HEK293 (cell line): ENCODE data around the gene BEX4.

Source experiments
- EGR2 ChIP-seq: fragments of 450-650 bp; formaldehyde crosslinking; IDR thresholded peaks from 2 replicates; pipeline ENCODE4 v1.5.1; 2016; ENCODE audit warnings: low read depth, missing biosample characterization, missing genetic modification characterization
- HOXC10 ChIP-seq: sonication (generic); formaldehyde crosslinking; IDR thresholded peaks from 2 replicates; pipeline ENCODE4 v1.8.1; 2023; ENCODE audit warnings: mild to moderate bottlenecking, missing genetic modification reagents
- KLF9 ChIP-seq: fragments of 450-650 bp; formaldehyde crosslinking; IDR thresholded peaks from 2 replicates; pipeline ENCODE4 v1.5.1; 2016; ENCODE audit warnings: missing biosample characterization, missing genetic modification characterization, low read depth
- MZF1 ChIP-seq: fragments of 450-650 bp; formaldehyde crosslinking; IDR thresholded peaks from 2 replicates; pipeline ENCODE4 v1.5.1; 2017; ENCODE audit warnings: missing biosample characterization, missing genetic modification characterization, borderline replicate concordance
- SP2 ChIP-seq: fragments of 450-650 bp; formaldehyde crosslinking; IDR thresholded peaks from 2 replicates; pipeline ENCODE4 v1.5.1; 2016; ENCODE audit warnings: missing biosample characterization, missing genetic modification characterization
- SP3 ChIP-seq: fragments of 450-650 bp; formaldehyde crosslinking; IDR thresholded peaks from 2 replicates; pipeline ENCODE4 v1.5.1; 2016; ENCODE audit warnings: missing biosample characterization, missing genetic modification characterization
- ZBTB17 ChIP-seq: fragments of 450-650 bp; formaldehyde crosslinking; IDR thresholded peaks from 2 replicates; pipeline ENCODE4 v1.5.1; 2016; ENCODE audit warnings: missing biosample characterization, missing genetic modification characterization
- ZBTB21 ChIP-seq: fragments of 450-650 bp; formaldehyde crosslinking; IDR thresholded peaks from 2 replicates; pipeline ENCODE4 v1.5.1; 2017; ENCODE audit warnings: missing biosample characterization, missing genetic modification characterization
- ZFHX2 ChIP-seq: fragments of 450-650 bp; formaldehyde crosslinking; conservative IDR thresholded peaks from 2 replicates; pipeline ENCODE4 v1.5.1; 2016; ENCODE audit warnings: missing biosample characterization, missing genetic modification characterization
- ZIC2 ChIP-seq: fragments of 450-650 bp; formaldehyde crosslinking; IDR thresholded peaks from 2 replicates; pipeline ENCODE4 v1.5.1; 2016; ENCODE audit warnings: missing biosample characterization, missing genetic modification characterization
- ZNF138 ChIP-seq: fragments of 450-650 bp; formaldehyde crosslinking; IDR thresholded peaks from 2 replicates; pipeline ENCODE4 v1.5.1; 2016; ENCODE audit warnings: missing biosample characterization, missing genetic modification characterization, borderline replicate concordance
- ZNF169 ChIP-seq: fragments of 450-650 bp; formaldehyde crosslinking; IDR thresholded peaks from 2 replicates; pipeline ENCODE4 v1.5.1; 2016; ENCODE audit warnings: missing biosample characterization, missing genetic modification characterization
- ZNF394 ChIP-seq: fragments of 450-650 bp; formaldehyde crosslinking; IDR thresholded peaks from 2 replicates; pipeline ENCODE4 v1.5.1; 2016; ENCODE audit warnings: missing biosample characterization, missing genetic modification characterization, mild to moderate bottlenecking, moderate library complexity, borderline replicate concordance
- ZNF433 ChIP-seq: fragments of 450-650 bp; formaldehyde crosslinking; IDR thresholded peaks from 2 replicates; pipeline ENCODE4 v1.5.1; 2016; ENCODE audit warnings: missing biosample characterization, missing genetic modification characterization, low read depth
- ZNF514 ChIP-seq: fragments of 450-650 bp; formaldehyde crosslinking; IDR thresholded peaks from 2 replicates; pipeline ENCODE4 v1.5.1; 2016; ENCODE audit warnings: missing biosample characterization, missing genetic modification characterization
- ZNF558 ChIP-seq: fragments of 450-650 bp; formaldehyde crosslinking; IDR thresholded peaks from 2 replicates; pipeline ENCODE4 v1.5.1; 2016; ENCODE audit warnings: missing biosample characterization, missing genetic modification characterization
- ZNF560 ChIP-seq: fragments of 450-650 bp; formaldehyde crosslinking; IDR thresholded peaks from 2 replicates; pipeline ENCODE4 v1.5.1; 2017; ENCODE audit warnings: missing biosample characterization, missing genetic modification characterization, borderline replicate concordance
- ZNF561 ChIP-seq: fragments of 450-650 bp; IDR thresholded peaks from 2 replicates; pipeline ENCODE4 v1.5.1; 2018; ENCODE audit warnings: missing biosample characterization, missing genetic modification characterization, borderline replicate concordance
- ZNF600 ChIP-seq: fragments of 450-650 bp; formaldehyde crosslinking; IDR thresholded peaks from 2 replicates; pipeline ENCODE4 v1.5.1; 2016; ENCODE audit warnings: missing biosample characterization, missing genetic modification characterization
- ZNF626 ChIP-seq: fragments of 450-650 bp; sonication (Bioruptor Pico); formaldehyde crosslinking; IDR thresholded peaks from 2 replicates; pipeline ENCODE4 v1.5.1; 2018; ENCODE audit warnings: missing biosample characterization, missing genetic modification characterization, inconsistent platforms
- ZNF664 ChIP-seq: fragments of 450-650 bp; formaldehyde crosslinking; IDR thresholded peaks from 2 replicates; pipeline ENCODE4 v1.5.1; 2016; ENCODE audit warnings: missing biosample characterization, missing genetic modification characterization
- TF ChIP-seq, protein P1 (sequence below): fragments of 450-650 bp; formaldehyde crosslinking; IDR thresholded peaks from 2 replicates; pipeline ENCODE4 v1.5.1; 2016; ENCODE audit warnings: missing biosample characterization, missing genetic modification characterization
- TF ChIP-seq, protein P2 (sequence below): fragments of 450-650 bp; formaldehyde crosslinking; IDR thresholded peaks from 2 replicates; pipeline ENCODE4 v1.5.1; 2017; ENCODE audit warnings: missing biosample characterization, missing genetic modification characterization
- TF ChIP-seq, protein P3 (sequence below): fragments of 450-650 bp; formaldehyde crosslinking; IDR thresholded peaks from 2 replicates; pipeline ENCODE4 v1.5.1; 2016; ENCODE audit warnings: missing biosample characterization, missing genetic modification characterization
- TF ChIP-seq, protein P4 (sequence below): fragments of 450-650 bp; formaldehyde crosslinking; IDR thresholded peaks from 2 replicates; pipeline ENCODE4 v1.5.1; 2016; ENCODE audit warnings: missing biosample characterization, missing genetic modification characterization, low read depth
- TF ChIP-seq, protein P5 (sequence below): fragments of 450-650 bp; formaldehyde crosslinking; IDR thresholded peaks from 2 replicates; pipeline ENCODE4 v1.5.1; 2016; ENCODE audit warnings: missing biosample characterization, missing genetic modification characterization
- TF ChIP-seq, protein P6 (sequence below): fragments of 450-650 bp; formaldehyde crosslinking; optimal IDR thresholded peaks from 2 replicates; pipeline ENCODE3; 2016; ENCODE audit warnings: missing biosample characterization, mild to moderate bottlenecking, missing genetic modification characterization

Gene BEX4

DNA sequence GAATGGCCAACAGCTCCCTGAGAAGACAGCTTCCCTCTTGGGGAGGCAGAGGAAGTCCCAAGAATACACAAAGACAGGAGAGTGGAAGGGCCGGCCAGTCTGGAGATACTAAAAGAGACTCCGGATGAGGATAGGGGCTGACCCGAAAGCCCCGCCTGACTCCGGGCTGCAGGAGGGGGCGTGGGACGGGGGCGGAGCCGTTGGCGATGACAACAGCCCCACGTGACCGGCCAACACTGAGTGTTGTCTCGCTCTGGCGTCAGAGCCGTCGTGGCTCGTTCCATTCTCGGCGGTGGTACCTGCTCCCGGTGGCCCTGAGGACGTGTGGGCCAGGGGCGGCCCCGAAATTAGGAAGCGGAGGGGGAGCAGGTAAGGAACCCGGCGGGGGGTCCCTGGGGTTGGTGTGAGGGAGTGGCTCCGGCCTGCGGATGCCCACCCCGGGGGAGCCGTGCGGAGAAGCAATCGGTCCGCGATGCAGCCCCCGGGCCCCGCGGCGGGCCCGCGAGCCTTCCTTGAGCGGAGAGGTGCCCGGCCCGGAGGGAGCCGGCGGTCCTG, at the start of gene BEX4 (continued):
- TF ChIP-seq, protein P1, sequence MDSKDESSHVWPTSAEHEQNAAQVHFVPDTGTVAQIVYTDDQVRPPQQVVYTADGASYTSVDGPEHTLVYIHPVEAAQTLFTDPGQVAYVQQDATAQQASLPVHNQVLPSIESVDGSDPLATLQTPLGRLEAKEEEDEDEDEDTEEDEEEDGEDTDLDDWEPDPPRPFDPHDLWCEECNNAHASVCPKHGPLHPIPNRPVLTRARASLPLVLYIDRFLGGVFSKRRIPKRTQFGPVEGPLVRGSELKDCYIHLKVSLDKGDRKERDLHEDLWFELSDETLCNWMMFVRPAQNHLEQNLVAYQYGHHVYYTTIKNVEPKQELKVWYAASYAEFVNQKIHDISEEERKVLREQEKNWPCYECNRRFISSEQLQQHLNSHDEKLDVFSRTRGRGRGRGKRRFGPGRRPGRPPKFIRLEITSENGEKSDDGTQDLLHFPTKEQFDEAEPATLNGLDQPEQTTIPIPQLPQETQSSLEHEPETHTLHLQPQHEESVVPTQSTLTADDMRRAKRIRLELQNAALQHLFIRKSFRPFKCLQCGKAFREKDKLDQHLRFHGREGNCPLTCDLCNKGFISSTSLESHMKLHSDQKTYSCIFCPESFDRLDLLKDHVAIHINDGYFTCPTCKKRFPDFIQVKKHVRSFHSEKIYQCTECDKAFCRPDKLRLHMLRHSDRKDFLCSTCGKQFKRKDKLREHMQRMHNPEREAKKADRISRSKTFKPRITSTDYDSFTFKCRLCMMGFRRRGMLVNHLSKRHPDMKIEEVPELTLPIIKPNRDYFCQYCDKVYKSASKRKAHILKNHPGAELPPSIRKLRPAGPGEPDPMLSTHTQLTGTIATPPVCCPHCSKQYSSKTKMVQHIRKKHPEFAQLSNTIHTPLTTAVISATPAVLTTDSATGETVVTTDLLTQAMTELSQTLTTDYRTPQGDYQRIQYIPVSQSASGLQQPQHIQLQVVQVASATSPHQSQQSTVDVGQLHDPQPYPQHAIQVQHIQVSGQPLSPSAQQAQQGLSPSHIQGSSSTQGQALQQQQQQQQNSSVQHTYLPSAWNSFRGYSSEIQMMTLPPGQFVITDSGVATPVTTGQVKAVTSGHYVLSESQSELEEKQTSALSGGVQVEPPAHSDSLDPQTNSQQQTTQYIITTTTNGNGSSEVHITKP (tag by site-specific recombination) = peak; percentile 67
- TF ChIP-seq, protein P2, sequence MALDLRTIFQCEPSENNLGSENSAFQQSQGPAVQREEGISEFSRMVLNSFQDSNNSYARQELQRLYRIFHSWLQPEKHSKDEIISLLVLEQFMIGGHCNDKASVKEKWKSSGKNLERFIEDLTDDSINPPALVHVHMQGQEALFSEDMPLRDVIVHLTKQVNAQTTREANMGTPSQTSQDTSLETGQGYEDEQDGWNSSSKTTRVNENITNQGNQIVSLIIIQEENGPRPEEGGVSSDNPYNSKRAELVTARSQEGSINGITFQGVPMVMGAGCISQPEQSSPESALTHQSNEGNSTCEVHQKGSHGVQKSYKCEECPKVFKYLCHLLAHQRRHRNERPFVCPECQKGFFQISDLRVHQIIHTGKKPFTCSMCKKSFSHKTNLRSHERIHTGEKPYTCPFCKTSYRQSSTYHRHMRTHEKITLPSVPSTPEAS (tag by site-specific recombination) = no peak
- TF ChIP-seq ZNF600 (tag by site-specific recombination) (peak; percentile 37; the same call in 1 of the 2 replicates), SP3 (tag by site-specific recombination) (peak; percentile 88), ZIC2 (tag by site-specific recombination) (no peak), ZBTB17 (tag by site-specific recombination) (peak; percentile 45), ZNF138 (tag by site-specific recombination) (no peak), HOXC10 (CRISPR knock-in tag) (no peak), ZNF664 (tag by site-specific recombination) (no peak), ZNF560 (no peak), ZNF626 (tag by site-specific recombination) (no peak), ZNF394 (tag by site-specific recombination) (peak; percentile 48; the same call in 1 of the 2 replicates), SP2 (tag by site-specific recombination) (peak; percentile 62), EGR2 (tag by site-specific recombination) (0 out of 2 replicates have a peak, but pooled peaks have one; percentile 28), ZNF558 (tag by site-specific recombination) (no peak), MZF1 (tag by site-specific recombination) (no peak), ZNF433 (tag by site-specific recombination) (no peak), ZNF514 (tag by site-specific recombination) (no peak), KLF9 (tag by site-specific recombination) (peak; percentile 82), ZFHX2 (tag by site-specific recombination) (peak; percentile 51), ZNF561 (tag by site-specific recombination) (peak; percentile 32; the same call in 1 of the 2 replicates), ZBTB21 (peak; percentile 65), ZNF169 (tag by site-specific recombination) (no peak)
- TF ChIP-seq, protein P3, sequence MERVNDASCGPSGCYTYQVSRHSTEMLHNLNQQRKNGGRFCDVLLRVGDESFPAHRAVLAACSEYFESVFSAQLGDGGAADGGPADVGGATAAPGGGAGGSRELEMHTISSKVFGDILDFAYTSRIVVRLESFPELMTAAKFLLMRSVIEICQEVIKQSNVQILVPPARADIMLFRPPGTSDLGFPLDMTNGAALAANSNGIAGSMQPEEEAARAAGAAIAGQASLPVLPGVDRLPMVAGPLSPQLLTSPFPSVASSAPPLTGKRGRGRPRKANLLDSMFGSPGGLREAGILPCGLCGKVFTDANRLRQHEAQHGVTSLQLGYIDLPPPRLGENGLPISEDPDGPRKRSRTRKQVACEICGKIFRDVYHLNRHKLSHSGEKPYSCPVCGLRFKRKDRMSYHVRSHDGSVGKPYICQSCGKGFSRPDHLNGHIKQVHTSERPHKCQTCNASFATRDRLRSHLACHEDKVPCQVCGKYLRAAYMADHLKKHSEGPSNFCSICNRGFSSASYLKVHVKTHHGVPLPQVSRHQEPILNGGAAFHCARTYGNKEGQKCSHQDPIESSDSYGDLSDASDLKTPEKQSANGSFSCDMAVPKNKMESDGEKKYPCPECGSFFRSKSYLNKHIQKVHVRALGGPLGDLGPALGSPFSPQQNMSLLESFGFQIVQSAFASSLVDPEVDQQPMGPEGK (tag by site-specific recombination) = peak; percentile 68
- TF ChIP-seq, protein P4, sequence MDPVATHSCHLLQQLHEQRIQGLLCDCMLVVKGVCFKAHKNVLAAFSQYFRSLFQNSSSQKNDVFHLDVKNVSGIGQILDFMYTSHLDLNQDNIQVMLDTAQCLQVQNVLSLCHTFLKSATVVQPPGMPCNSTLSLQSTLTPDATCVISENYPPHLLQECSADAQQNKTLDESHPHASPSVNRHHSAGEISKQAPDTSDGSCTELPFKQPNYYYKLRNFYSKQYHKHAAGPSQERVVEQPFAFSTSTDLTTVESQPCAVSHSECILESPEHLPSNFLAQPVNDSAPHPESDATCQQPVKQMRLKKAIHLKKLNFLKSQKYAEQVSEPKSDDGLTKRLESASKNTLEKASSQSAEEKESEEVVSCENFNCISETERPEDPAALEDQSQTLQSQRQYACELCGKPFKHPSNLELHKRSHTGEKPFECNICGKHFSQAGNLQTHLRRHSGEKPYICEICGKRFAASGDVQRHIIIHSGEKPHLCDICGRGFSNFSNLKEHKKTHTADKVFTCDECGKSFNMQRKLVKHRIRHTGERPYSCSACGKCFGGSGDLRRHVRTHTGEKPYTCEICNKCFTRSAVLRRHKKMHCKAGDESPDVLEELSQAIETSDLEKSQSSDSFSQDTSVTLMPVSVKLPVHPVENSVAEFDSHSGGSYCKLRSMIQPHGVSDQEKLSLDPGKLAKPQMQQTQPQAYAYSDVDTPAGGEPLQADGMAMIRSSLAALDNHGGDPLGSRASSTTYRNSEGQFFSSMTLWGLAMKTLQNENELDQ (tag by site-specific recombination) = no peak
- TF ChIP-seq, protein P5, sequence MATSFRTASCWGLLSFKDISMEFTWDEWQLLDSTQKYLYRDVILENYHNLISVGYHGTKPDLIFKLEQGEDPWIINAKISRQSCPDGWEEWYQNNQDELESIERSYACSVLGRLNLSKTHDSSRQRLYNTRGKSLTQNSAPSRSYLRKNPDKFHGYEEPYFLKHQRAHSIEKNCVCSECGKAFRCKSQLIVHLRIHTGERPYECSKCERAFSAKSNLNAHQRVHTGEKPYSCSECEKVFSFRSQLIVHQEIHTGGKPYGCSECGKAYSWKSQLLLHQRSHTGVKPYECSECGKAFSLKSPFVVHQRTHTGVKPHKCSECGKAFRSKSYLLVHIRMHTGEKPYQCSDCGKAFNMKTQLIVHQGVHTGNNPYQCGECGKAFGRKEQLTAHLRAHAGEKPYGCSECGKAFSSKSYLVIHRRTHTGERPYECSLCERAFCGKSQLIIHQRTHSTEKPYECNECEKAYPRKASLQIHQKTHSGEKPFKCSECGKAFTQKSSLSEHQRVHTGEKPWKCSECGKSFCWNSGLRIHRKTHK = no peak
- TF ChIP-seq, protein P6, sequence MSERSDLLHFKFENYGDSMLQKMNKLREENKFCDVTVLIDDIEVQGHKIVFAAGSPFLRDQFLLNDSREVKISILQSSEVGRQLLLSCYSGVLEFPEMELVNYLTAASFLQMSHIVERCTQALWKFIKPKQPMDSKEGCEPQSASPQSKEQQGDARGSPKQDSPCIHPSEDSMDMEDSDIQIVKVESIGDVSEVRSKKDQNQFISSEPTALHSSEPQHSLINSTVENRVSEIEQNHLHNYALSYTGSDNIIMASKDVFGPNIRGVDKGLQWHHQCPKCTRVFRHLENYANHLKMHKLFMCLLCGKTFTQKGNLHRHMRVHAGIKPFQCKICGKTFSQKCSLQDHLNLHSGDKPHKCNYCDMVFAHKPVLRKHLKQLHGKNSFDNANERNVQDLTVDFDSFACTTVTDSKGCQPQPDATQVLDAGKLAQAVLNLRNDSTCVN = peak; percentile 26
